SK-N-SH (cell line): ENCODE data around the gene ZSWIM7. TPM values are rescaled to one million over a fixed set of nuclear protein-coding genes. Genes with fewer than 3 reads are reported as not detected.

Experiments used
- CTCF ChIA-PET: fragments of 300-600, 350-600 bp; formaldehyde crosslinking; extraction: SDS; loops from one replicate; lab custom pipeline; 2021; lab: Yijun Ruan, JAX
- POLR2A ChIA-PET: fragments of 350-600 bp; sonication (Branson Sonifier 250); formaldehyde crosslinking; extraction: SDS; loops from one replicate; lab custom pipeline; 2020; ENCODE audit warnings: antibody characterized with exemption, inconsistent platforms; lab: Yijun Ruan, JAX
- DNase-seq: peaks from one replicate; pipeline ENCODE4 v3.0.0; 2012
- H2AFZ ChIP-seq: fragments of 200-600 bp; sonication (generic); 2 replicates; pipeline ENCODE4 v1.8.1; 2016; ENCODE audit warnings: antibody characterized with exemption, mild to moderate bottlenecking, low read depth
- H3F3A ChIP-seq: fragments of 200-600 bp; sonication (generic); replicated peaks from 2 replicates; pipeline ENCODE3; 2016; ENCODE audit warnings: antibody characterized with exemption, mild to moderate bottlenecking; ENCODE audit not compliant: insufficient read depth
- H3K27ac ChIP-seq, 2 experiments: fragments of 200-500 bp in 1 of 2; fragments of 200-600 bp in 1 of 2; sonication (Bioruptor generic) in 1 of 2; sonication (generic), shearing (Covaris generic) in 1 of 2; 2 replicates each; pipeline versions ENCODE4 v1.5.1 to v1.6.1; 2014 to 2016; ENCODE audit warnings: low read depth in 2 of 2, inconsistent platforms in 1 of 2, low read length in 1 of 2, mild to moderate bottlenecking in 1 of 2, mixed read lengths in 1 of 2
- H3K27me3 ChIP-seq: fragments of 200-600 bp; sonication (generic), shearing (Covaris generic); 2 replicates; pipeline ENCODE4 v1.6.1; 2016; ENCODE audit warnings: mixed run types; ENCODE audit not compliant: insufficient read depth
- H3K36me3 ChIP-seq, 2 experiments: fragments of 200-500 bp in 1 of 2; fragments of 200-600 bp in 1 of 2; sonication (Bioruptor generic) in 1 of 2; sonication (generic) in 1 of 2; replicated peaks in 1 of 2; 2 replicates each; pipeline versions ENCODE3 to v1.5.1; 2014 to 2016; ENCODE audit warnings: low read length in 1 of 2, mild to moderate bottlenecking in 1 of 2; ENCODE audit not compliant: insufficient read depth in 2 of 2, control insufficient read depth in 1 of 2
- H3K4me1 ChIP-seq, 2 experiments: fragments of 200-500 bp in 1 of 2; fragments of 200-600 bp in 1 of 2; sonication (Bioruptor generic) in 1 of 2; sonication (generic), shearing (Covaris generic) in 1 of 2; 2 replicates each; pipeline versions ENCODE4 v1.5.1 to v1.6.1; 2014 to 2016; ENCODE audit warnings: low read depth in 1 of 2, low read length in 1 of 2, mixed run types in 1 of 2; ENCODE audit not compliant: insufficient read depth in 2 of 2, control insufficient read depth in 1 of 2
- H3K4me2 ChIP-seq: fragments of 200-600 bp; sonication (generic), shearing (Covaris generic); 2 replicates; pipeline ENCODE4 v1.6.1; 2017; ENCODE audit warnings: mixed run types
- H3K4me3 ChIP-seq, 2 experiments: fragments of 200-500 bp in 1 of 2; fragments of 200-600 bp in 1 of 2; sonication (Bioruptor generic) in 1 of 2; sonication (generic), shearing (Covaris generic) in 1 of 2; 2 replicates each; pipeline versions ENCODE4 v1.5.1 to v1.8.1; 2014 to 2016; ENCODE audit warnings: low read depth in 2 of 2, inconsistent platforms in 1 of 2, low read length in 1 of 2, mild to moderate bottlenecking in 1 of 2, mixed read lengths in 1 of 2, moderate library complexity in 1 of 2
- H3K79me2 ChIP-seq: fragments of 200-600 bp; sonication (generic); 2 replicates; pipeline ENCODE4 v1.8.1; 2017; ENCODE audit warnings: mild to moderate bottlenecking; ENCODE audit not compliant: insufficient read depth
- H3K9ac ChIP-seq: fragments of 200-600 bp; sonication (generic); 2 replicates; pipeline ENCODE4 v1.6.1; 2017; ENCODE audit warnings: mixed run types
- H3K9me2 ChIP-seq: fragments of 200-600 bp; sonication (generic); 2 replicates; pipeline ENCODE4 v1.6.1; 2017; ENCODE audit warnings: mixed run types
- H3K9me3 ChIP-seq: fragments of 200-600 bp; sonication (generic); 2 replicates; pipeline ENCODE4 v1.6.1; 2017; ENCODE audit warnings: mixed run types, mild to moderate bottlenecking, moderate library complexity
- H4K20me1 ChIP-seq: fragments of 200-600 bp; sonication (generic); 2 replicates; pipeline ENCODE4 v1.6.1; 2017; ENCODE audit warnings: mild to moderate bottlenecking, mixed run types; ENCODE audit not compliant: insufficient read depth
- CHD2 ChIP-seq: fragments of 150-350 bp; IDR thresholded peaks from 2 replicates; pipeline ENCODE4 v1.6.1; 2018; ENCODE audit warnings: low read length; ENCODE audit not compliant: partially characterized antibody
- ELF1 ChIP-seq: IDR thresholded peaks from 2 replicates; pipeline ENCODE4 v1.4.0; 2012
- FOXM1 ChIP-seq: IDR thresholded peaks from 2 replicates; pipeline ENCODE4 v1.4.0; 2012; ENCODE audit warnings: low read depth, mild to moderate bottlenecking
- GABPA ChIP-seq: IDR thresholded peaks from 2 replicates; pipeline ENCODE4 v1.4.0; 2012; ENCODE audit warnings: low read depth, mild to moderate bottlenecking
- JUND ChIP-seq: IDR thresholded peaks from 2 replicates; pipeline ENCODE4 v1.4.0; 2012
- MXI1 ChIP-seq: IDR thresholded peaks from 2 replicates; pipeline ENCODE4 v1.6.1; 2012; ENCODE audit warnings: mild to moderate bottlenecking, low read depth, low read length, improper control_type of control experiment
- NFIC ChIP-seq: IDR thresholded peaks from 2 replicates; pipeline ENCODE4 v1.4.0; 2012; ENCODE audit warnings: borderline replicate concordance
- NRF1 ChIP-seq: IDR thresholded peaks from 2 replicates; pipeline ENCODE4 v1.6.1; 2012; ENCODE audit warnings: low read depth, mild to moderate bottlenecking, low read length
- POLR2AphosphoS5 ChIP-seq: IDR thresholded peaks from 2 replicates; pipeline ENCODE4 v1.6.1; 2012; ENCODE audit warnings: low read depth, low read length
- RAD21 ChIP-seq: IDR thresholded peaks from 2 replicates; pipeline ENCODE4 v1.6.1; 2012; ENCODE audit warnings: mild to moderate bottlenecking, low read length
- RFX5 ChIP-seq: IDR thresholded peaks from 2 replicates; pipeline ENCODE4 v1.6.1; 2012; ENCODE audit warnings: mild to moderate bottlenecking, improper control_type of control experiment, low read length
- SMC3 ChIP-seq: IDR thresholded peaks from 2 replicates; pipeline ENCODE4 v1.6.1; 2012; ENCODE audit warnings: low read depth, low read length, improper control_type of control experiment
- TCF12 ChIP-seq: IDR thresholded peaks from 2 replicates; pipeline ENCODE4 v1.4.0; 2012
- TEAD4 ChIP-seq: IDR thresholded peaks from 2 replicates; pipeline ENCODE4 v1.4.0; 2012; ENCODE audit warnings: mild to moderate bottlenecking, borderline replicate concordance; ENCODE audit not compliant: insufficient read depth
- YY1 ChIP-seq: IDR thresholded peaks from 2 replicates; pipeline ENCODE4 v1.4.0; 2012; ENCODE audit warnings: low read depth, mild to moderate bottlenecking
- WGBS: methylation state at CpG from one replicate; pipeline ENCODE4 v1.1.6; 2017; ENCODE audit warnings: low lambda C conversion rate; 5-methylcytosine and 5-hydroxymethylcytosine counted together
- polyA plus RNA-seq, 3 experiments: library from polyadenylated mRNA; depleted of rRNA; stranded (reverse); fragments of >200 nt; gene quantifications; 2 replicates each; pipeline ENCODE4 v1.2.3, GENCODE V29; 2012
- TF ChIP-seq, protein P1 (sequence below): fragments of 150-350 bp; IDR thresholded peaks from 2 replicates; pipeline ENCODE4 v1.6.1; 2016; ENCODE audit warnings: mild to moderate bottlenecking, low read depth, low read length
- TF ChIP-seq, protein P2 (sequence below): fragments of 200-600 bp; sonication (generic); IDR thresholded peaks from 2 replicates; pipeline ENCODE4 v1.6.1; 2017; ENCODE audit warnings: antibody characterized with exemption, mild to moderate bottlenecking, moderate library complexity
- TF ChIP-seq, protein P3 (sequence below): IDR thresholded peaks from 2 replicates; pipeline ENCODE4 v1.4.0; 2012; ENCODE audit warnings: low read depth, borderline replicate concordance
- TF ChIP-seq, protein P4 (sequence below): IDR thresholded peaks from 2 replicates; pipeline ENCODE4; 2012
- TF ChIP-seq, protein P5 (sequence below): fragments of 150-350 bp; IDR thresholded peaks from 2 replicates; pipeline ENCODE4 v1.6.1; 2017; ENCODE audit warnings: antibody characterized with exemption, low read length, low read depth, borderline replicate concordance

Gene ZSWIM7
- polyA plus RNA-seq, 1 of the 3 experiments (the other 2 are of a cell fraction): 63.3 TPM

DNA sequence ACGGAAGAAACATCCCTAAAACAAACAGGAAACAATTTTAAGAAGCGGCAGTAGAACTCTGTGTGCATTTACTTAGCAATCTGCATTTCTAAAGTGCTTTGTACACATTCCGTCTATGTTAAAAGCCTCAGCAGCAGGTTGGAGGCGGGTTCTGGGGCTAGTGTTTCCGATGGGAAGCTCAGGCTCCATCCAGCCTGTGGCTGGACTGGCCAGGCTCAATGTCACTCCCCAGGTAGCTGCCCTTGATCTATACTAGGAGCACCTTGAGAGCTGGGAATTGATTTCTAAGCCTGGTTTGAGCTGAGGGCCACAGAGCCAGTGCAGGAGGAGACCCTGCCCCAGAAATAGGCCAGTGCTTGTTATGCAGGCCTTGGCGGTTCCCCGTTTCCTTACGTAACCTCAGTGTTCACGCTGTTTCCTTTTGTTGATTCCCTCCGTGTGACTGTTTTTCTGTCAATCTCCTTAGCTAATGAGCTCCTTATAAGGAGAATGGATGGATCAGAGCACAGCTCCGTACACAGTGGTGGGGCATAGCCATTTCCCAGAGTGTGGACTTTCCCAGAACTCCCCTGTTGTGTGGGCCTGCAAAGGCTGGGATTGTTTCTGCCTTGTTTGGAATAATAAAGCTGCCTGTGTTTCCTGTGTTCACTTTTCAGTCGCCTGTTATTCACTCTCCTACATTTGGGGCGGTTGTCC, 33.2 kb downstream of the ZSWIM7 start:
- Histone ChIP-seq H3K4me3 (no peak overlapping the region), H3K27ac (no peak overlapping the region), H3K36me3 (no peaks in the 10 kb centered on the region), H2AFZ (no peak overlapping the region), H4K20me1 (no peaks in the 10 kb centered on the region), H3K4me2 (no peak overlapping the region), H3K9me3 (no peaks in the 10 kb centered on the region), H3F3A (peaks cover 14% of the 10 kb centered on the region), H3K27me3 (no peaks in the 10 kb centered on the region), H3K79me2 (no peaks in the 10 kb centered on the region; the same call in 1 of the 2 replicates), H3K9me2 (no peaks in the 10 kb centered on the region), H3K4me1 (peaks cover 17 to 22% of the 10 kb centered on the region in 2 experiments; a peak in 2 of 4 replicates), H3K9ac (no peak overlapping the region)
- ChIA-PET CTCF (interaction anchor here (0.8 kb wide), 1 partner anchor 21 kb away, joined by 7 read pairs; the partner anchor contains the start of gene ADORA2B), POLR2A (interaction anchor here (0.6 kb wide), 2 partner anchors 11 to 27 kb away, joined by 4 to 5 read pairs; no protein-coding TSS in a partner anchor)
- TF ChIP-seq, protein P1, sequence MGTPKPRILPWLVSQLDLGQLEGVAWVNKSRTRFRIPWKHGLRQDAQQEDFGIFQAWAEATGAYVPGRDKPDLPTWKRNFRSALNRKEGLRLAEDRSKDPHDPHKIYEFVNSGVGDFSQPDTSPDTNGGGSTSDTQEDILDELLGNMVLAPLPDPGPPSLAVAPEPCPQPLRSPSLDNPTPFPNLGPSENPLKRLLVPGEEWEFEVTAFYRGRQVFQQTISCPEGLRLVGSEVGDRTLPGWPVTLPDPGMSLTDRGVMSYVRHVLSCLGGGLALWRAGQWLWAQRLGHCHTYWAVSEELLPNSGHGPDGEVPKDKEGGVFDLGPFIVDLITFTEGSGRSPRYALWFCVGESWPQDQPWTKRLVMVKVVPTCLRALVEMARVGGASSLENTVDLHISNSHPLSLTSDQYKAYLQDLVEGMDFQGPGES: no peak
- TF ChIP-seq TEAD4: no peak
- TF ChIP-seq ELF1: no peak
- TF ChIP-seq, protein P2, sequence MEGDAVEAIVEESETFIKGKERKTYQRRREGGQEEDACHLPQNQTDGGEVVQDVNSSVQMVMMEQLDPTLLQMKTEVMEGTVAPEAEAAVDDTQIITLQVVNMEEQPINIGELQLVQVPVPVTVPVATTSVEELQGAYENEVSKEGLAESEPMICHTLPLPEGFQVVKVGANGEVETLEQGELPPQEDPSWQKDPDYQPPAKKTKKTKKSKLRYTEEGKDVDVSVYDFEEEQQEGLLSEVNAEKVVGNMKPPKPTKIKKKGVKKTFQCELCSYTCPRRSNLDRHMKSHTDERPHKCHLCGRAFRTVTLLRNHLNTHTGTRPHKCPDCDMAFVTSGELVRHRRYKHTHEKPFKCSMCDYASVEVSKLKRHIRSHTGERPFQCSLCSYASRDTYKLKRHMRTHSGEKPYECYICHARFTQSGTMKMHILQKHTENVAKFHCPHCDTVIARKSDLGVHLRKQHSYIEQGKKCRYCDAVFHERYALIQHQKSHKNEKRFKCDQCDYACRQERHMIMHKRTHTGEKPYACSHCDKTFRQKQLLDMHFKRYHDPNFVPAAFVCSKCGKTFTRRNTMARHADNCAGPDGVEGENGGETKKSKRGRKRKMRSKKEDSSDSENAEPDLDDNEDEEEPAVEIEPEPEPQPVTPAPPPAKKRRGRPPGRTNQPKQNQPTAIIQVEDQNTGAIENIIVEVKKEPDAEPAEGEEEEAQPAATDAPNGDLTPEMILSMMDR: no peak
- TF ChIP-seq, protein P3, sequence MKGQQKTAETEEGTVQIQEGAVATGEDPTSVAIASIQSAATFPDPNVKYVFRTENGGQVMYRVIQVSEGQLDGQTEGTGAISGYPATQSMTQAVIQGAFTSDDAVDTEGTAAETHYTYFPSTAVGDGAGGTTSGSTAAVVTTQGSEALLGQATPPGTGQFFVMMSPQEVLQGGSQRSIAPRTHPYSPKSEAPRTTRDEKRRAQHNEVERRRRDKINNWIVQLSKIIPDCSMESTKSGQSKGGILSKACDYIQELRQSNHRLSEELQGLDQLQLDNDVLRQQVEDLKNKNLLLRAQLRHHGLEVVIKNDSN: no peak
- no peak for TF ChIP-seq POLR2AphosphoS5
- TF ChIP-seq CHD2: no peak
- TF ChIP-seq NRF1: no peak
- no peak for TF ChIP-seq RAD21
- no peak for TF ChIP-seq YY1
- no peak for TF ChIP-seq SMC3
- TF ChIP-seq FOXM1: no peak
- TF ChIP-seq RFX5: no peak
- no peak for TF ChIP-seq GABPA
- TF ChIP-seq JUND: no peak
- TF ChIP-seq, protein P4, sequence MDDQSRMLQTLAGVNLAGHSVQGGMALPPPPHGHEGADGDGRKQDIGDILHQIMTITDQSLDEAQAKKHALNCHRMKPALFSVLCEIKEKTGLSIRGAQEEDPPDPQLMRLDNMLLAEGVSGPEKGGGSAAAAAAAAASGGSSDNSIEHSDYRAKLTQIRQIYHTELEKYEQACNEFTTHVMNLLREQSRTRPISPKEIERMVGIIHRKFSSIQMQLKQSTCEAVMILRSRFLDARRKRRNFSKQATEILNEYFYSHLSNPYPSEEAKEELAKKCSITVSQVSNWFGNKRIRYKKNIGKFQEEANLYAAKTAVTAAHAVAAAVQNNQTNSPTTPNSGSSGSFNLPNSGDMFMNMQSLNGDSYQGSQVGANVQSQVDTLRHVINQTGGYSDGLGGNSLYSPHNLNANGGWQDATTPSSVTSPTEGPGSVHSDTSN: no peak
- TF ChIP-seq, protein P5, sequence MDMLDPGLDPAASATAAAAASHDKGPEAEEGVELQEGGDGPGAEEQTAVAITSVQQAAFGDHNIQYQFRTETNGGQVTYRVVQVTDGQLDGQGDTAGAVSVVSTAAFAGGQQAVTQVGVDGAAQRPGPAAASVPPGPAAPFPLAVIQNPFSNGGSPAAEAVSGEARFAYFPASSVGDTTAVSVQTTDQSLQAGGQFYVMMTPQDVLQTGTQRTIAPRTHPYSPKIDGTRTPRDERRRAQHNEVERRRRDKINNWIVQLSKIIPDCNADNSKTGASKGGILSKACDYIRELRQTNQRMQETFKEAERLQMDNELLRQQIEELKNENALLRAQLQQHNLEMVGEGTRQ: no peak
- TF ChIP-seq TCF12: no peak
- no peak for TF ChIP-seq NFIC
- TF ChIP-seq MXI1: no peak
- DNase-seq: no peak
- WGBS: 79% methylated on average over 13 of the region's 13 CpGs
